ENCODE measurements around the gene DLX4.

Gene DLX4

DNA sequence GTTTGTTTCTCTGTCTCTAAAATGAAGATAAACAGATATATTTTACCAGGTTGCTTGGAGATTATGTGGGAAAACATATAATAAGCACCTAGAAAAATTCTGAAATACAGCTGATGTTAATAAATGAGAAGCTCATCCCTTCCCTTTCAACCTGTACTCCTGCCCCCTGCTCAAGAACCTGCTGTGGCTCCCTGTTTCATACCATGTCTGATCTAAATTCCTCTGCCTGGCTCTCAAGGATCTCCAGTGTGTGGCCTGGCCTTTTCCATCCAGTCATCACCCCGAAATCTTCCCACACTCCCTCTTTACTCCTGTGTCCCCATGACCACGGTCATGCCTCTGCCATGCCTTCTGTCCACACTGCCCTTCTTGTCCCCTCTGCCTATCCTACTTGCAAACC lies 19.4 kb upstream of the DLX4 start:
- FAIRE-seq = no peak

DNA sequence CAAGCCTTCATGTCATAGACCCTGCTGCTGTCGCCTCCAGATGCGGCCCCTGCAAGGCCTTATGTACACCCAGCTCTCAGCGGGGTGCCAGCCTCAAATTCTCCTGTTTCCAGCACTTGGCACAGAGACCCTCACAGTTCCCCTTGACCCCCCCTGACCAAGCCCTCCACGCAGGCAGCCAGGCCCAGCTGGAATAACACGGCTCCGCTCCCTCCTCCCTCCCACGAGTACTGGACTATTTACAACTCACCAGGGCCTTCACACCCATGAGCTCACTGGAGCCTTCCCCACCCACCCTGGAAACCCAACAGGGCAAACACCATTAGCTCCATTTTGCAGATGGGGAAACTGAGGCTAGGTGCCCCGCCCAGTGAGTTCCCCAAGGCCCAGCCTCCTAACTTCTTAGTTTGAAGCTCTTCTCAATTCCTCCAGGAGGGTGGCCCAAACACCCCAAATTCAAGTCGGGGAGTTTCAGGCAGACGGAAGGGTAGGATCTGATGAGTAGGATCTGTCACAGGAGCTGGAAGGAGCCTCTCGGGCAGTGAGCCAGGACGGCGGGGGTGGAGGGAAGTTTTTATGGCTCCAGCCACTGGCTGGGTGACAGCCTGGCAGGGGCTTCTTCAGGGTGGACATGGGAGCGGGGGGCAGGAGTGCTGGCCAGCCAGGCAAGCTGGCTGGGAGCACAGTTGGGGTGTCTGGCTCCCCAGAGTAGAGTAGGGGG lies 17.5 kb upstream of the DLX4 start:
- FAIRE-seq = no peak

DNA sequence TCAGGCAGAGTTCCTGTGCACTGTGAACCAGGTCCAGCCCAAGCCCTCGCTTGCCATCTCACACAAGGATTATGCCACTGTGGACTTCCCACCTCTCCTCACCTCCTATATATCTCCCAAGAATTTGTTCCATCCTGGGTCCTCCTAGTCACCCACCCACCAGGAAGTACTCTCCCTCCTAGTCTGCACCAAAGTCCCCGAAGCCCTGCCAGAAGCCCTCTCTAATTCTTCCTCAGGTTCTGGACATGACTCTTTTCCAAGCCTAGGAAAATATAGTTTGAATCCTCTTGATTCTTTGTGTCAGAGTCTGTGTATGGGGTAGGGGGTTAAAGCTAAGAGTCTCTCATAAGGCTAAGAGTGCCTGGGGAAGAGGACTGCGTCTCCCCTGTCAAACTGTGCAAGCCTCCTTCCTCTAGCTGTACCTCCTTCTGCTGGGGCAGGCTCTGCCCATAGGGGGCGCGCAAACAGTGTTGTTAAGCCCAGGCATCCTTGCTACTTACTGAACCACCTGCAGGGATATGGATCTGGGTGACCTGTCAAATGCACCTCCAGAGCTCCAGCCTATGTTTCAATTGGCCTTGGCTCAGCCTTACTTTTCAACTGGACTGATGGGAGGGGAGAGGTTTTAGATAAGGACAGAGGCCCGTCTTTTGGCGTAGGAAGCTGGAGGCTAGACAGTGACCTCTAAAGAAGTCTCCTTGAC lies 16.6 kb upstream of the DLX4 start:
- FAIRE-seq = peak; percentile 94

DNA sequence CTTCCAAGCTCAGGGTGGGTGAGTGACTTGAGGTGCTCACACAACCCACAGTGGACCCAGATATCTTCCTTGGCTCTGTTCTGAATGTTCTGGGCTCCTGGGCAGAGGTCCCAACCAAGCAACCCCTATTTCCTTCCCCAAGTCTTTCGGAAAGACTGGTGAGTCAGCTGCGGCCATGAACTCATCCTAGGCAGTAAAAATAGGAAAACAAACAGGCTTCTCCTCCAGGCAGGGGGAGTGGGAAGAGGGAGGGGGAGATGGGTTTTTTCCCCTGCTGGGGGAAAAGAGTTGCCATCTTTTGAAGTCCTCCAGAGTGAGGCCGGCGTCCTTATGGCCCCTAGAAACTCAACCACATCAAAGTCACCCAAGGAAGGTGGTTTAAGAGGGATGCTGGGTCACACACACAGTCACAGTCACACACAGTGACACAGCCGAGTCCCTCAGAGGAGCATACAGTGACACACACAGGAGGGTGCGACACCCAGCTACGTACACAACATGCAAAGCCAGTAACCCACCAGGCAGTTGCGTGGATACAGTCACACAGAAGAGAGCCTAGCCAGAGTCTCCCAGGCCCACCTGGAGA lies 16.0 kb upstream of the DLX4 start:
- no peak for FAIRE-seq

DNA sequence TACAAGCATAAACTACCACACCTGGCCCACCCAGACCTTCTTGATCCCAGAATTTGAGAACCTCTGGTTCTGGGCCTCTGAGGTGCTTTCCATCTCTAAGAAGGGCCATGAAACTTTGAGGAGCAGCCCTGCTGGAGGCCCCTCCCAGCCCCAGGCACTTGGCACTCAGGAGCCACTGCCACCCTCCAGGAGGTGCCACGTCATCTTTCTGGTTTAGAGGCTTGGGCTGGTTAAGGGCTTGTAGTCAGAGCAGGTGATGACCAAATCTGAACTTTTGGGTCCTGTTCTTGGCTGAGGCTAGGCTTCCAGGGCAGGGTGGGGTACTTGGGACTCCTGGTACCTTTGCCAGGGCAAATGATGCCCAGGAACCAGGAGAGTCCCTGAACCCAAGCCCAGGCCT lies 13.8 kb upstream of the DLX4 start:
- no peak for FAIRE-seq

DNA sequence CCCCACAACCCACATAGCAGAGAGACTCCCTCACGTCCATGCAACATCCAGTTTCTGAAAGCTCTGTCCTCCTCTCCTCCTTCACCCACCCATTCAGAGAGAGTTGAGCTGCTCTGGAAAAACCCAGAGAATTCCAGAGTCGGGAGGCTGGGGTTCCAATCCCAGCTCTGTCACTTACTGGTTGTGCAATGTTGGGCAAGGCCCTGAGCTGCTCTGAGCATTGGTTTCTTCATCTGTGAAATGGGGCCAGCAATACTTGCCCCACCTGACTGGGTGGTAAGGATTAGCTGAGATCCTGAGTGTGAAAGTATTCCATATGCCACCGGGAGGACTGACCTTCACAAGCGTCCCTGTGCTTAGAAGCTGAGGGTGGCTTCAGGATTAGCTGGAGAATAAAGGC lies 12.2 kb upstream of the DLX4 start:
- FAIRE-seq = no peak

DNA sequence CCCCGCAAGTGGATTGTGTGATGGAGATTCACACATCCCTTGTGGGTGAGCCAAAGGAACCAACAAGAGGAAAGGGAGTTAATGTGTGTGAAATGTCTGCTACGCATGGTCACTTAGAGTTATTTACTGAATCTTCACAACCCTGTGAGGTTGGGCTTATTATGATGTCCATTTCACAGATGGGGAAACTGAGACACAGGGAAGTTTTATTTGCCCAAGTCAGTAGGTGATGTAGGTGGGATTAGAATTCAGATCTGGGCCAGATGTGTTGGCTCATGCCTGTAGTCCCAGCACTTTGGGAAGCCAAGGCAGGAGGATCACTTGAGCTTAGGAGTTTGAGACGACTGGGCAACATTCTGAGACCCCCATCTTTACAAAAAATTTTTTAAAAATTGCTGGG lies 11.6 kb upstream of the DLX4 start:
- FAIRE-seq = no peak

DNA sequence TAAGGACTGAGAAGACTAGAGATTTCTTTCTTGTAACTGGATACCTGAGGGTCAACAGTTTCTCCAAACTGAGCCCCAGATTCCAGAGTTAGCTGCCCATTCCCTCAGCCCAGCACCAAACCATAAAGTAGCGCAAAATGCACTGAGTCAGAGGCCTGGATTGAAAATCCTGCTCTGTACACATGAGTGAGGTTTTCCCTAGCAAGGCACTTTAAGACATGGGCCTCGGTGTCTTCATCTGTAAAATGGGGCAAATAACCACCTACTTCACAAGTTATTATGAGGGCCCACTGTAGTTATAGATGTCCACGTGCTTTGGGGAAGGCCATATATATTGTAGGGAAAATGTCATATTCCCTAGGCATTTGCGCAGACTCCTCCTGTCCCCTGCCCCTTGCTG lies 10.3 kb upstream of the DLX4 start:
- no peak for FAIRE-seq

DNA sequence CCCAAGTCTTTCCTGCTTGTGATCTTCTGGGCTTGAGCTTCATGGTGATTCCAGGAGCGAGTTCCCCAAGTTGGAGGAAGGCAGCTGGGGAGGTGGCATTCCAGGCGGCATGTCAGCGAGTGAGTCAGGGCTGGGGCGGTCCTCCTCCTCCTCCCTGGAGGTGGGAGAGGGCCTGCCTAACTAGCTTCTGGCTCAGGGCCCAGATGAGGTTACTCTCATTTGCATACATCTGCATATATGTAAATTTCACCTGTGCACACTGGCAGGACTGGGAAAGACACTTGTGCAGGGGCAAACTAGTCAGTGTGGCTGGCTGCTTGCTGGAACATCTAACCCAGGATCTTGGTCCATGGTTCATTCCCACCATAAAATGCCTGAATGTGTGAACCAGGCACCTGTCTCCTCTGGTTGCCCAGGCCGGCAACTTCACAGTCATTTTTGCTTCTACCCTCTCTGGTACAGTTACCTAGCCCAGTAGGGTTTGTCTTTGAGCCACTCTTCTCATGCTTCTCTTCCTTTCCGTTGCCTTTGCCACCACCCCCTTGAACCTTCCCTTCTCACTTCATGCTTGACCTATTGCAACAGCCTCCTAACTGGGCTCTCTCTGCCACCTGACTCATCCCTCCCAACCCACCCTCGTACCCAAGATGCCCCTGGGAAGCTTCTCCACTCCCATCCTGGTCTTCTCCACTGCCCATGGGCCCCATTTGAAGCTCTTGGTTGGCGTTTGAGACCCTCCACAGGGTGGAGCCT lies 9.6 kb upstream of the DLX4 start:
- FAIRE-seq = no peak

DNA sequence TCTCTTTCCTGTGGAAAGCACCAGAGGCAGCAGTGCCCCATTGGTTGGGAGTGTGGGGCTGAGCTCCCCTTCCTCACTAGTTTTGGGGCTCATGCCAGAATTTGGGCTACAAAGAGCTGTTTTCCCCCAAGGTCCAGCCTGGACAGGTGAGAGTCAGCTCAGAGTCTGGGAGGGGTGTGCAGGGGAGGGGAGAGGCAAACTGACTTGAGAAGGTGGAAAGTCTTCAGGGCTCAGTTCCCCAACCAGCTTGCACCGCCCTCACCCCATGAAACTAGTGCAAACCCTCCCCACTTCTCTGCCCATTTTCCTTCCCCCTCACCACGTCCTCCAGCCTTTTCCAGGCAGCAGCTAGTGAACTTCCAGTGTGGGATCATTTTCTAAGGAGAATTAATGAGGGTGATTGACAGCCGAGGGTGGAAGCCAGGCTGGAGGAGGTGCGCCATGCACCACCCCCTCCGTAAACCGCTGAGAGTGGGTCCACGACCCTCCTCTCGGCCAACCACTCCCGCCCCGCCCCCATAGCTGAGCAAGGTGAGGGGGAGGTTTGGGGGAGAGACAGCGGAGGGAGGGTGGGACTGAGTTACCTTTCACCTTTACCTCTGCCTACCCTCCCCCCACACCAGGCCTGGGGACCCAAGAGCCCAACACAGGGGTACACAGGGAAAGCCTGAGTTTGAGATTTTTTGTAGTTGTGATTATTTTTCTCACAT lies 6.2 kb upstream of the DLX4 start:
- FAIRE-seq = no peak

DNA sequence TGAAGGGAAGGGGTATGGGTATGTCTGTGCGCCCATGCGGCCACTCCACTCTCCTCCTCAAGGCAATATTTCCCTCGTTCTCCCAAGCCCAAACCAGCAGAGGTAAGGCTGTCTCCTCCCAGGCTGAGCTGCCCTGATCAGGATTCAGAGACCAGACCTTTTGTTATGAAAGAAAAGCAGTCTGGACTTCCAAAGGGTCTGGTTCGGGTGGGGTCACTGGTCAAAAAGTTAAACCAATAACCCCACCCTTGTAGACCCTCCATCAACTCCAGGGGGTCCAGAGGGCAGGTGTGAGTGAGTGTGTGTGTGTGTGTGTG lies 5.7 kb upstream of the DLX4 start:
- no peak for FAIRE-seq

DNA sequence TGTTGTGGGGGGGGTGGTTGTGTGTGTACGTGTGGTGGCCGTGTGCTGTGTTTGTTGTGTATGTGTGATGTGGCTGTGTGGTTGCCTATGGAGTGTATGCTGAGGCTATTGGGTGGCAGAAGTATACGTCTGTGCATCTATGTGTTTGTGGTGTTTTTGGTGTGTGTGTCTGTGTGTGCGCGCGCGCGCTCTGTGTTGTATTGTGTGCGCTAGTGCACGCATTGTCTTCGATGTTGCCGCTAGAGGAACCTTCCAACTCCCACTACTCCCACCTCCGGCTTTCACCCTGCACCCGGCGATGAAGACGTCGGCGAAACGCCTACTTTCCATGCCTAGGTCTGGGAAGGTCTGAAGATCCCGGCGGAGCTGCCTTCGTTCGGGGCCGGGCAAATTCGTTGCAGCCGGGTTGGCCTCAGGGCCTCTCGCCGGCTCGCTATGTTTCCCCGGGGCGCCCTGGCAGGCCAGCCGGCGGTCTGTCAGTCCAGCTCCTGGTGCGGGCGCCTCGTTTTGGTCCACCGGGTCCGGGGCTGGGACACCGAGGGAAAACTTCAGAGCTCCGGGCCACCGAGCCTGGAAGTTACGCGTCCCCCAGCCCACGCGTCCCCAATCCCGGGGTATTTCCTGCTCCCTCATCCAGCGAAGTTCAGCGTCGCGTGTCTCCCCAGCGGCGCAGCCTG lies 5.2 kb upstream of the DLX4 start:
- no peak for FAIRE-seq

DNA sequence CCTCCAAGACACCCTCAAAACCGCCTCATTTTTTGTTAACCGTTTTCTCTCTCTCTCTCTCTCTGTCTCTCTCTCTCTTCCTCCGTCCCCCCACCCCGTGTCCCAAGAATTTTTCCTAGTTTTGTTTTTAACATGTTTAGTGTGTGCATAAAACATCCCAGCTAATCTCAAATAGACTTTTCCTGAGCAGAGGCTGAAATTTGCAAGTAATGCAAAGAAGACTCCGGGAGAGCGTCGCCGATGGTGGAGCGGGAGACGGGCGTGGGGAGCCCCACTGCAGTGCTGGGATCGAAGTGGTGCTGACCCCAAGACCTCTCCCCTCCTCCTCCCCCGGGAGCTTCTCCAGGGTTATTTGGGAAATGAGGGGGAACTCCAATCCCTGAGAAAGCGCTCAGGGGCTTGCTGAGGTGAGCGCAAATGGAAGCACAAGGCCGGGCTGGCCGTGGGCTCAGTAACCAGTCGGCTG lies 4.7 kb upstream of the DLX4 start:
- no peak for FAIRE-seq

DNA sequence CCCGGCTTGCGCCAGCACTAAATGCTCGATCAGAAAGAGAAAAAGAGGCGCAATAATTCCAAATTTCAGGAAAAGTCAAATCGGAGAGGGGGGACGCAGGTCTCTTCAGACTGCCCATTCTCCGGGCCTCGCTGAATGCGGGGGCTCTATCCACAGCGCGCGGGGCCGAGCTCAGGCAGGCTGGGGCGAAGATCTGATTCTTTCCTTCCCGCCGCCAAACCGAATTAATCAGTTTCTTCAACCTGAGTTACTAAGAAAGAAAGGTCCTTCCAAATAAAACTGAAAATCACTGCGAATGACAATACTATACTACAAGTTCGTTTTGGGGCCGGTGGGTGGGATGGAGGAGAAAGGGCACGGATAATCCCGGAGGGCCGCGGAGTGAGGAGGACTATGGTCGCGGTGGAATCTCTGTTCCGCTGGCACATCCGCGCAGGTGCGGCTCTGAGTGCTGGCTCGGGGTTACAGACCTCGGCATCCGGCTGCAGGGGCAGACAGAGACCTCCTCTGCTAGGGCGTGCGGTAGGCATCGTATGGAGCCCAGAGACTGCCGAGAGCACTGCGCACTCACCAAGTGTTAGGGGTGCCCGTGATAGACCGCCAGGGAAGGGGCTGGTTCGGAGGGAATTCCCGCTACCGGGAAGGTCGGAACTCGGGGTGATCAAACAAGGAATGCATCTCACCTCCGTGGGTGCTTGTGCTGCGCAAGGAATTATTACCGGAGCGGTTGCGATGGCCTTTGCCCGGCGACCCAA lies 4.0 kb upstream of the DLX4 start:
- FAIRE-seq = no peak

DNA sequence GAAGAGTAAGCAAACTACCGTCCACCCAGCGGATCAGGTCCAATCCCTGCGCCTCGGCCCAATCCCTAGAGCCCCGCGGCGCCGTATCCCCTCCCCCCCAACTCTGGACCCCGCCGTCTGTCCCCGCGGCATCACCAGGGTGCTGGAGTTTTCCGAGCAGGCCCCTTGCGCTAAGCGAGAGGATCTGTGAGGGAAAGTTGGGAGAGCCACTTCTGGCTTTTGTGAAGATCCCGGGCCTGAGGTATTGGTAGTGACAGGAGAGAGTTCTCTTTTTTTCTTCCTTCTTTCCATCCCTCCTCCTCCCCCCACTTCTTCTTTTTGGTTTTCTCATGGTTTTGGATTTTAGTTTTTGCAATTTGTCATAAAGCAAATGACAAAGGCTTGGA lies 3.5 kb upstream of the DLX4 start:
- no peak for FAIRE-seq

DNA sequence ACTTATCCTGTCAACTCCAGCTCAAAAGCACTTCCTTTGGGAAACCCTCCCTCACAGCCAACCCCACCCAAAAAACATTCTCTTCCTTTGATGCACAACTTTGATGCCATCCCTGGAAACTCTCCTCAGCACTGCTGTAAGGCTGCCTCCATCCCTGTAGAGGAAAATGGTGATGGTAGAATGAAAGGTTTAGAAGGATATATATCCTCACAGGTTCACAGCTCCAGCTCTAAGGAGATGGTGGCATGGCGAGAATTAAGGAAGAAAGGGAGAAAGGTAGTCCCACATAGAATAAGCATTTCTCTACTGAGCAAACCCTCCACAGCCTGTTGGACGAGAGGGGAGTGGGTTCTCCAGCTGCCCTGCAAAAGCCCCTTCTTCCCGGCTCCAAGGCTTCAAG lies 2.2 kb upstream of the DLX4 start:
- no peak for FAIRE-seq

DNA sequence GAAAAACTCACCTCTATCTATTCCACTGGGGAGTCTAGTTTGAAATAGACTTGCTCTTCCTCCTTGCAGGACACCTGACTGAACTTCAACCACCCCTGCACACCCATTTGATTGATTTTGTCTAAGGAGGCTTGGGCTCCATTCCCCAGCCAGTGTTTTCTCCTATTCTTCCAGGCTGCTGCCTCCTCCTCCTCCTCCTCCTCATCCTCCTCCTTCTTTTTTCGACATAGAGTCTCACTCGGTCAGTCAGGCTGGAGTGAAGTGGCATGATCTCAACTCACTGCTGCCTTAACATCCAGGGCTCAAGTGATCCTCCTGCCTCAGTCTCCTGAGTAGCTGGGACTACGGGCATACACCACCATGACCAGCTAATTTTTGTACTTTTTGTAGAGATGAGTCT lies 1.8 kb upstream of the DLX4 start:
- no peak for FAIRE-seq

DNA sequence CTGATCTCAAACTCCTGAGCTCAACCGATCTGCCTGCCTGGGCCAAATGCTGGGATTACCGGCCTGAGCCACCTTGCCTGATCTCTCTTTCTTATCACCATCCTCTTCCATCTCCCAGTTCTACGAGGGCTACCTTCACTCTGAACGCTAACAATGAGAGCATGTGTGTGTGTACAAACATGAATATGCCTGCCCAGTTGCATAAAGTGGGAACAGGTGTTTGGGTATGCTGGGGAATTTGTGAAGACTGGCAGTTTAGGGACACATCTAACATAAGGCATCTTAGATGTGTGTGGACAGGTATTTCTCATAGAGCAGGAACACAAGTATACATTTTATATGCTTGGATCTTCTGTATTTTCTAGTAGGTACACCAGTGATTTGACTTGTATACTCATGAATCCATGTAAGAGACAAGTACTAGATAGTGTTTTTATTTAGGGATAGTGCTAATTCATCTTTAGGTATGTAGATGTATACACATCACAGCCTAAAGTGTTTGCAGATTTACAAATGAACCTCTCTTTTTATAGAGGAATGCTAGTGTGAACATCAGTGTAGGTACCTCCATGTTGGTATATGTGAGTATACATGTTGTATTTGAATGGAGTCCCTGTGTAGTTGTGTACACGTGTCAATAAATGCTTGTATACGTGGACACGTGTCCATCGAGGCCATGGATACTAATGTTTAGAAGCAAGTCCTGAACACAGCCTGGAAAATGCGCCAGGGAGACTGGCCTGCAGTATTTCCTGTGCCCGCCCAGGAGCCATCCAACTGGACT lies 1.2 kb upstream of the DLX4 start:
- no peak for FAIRE-seq

DNA sequence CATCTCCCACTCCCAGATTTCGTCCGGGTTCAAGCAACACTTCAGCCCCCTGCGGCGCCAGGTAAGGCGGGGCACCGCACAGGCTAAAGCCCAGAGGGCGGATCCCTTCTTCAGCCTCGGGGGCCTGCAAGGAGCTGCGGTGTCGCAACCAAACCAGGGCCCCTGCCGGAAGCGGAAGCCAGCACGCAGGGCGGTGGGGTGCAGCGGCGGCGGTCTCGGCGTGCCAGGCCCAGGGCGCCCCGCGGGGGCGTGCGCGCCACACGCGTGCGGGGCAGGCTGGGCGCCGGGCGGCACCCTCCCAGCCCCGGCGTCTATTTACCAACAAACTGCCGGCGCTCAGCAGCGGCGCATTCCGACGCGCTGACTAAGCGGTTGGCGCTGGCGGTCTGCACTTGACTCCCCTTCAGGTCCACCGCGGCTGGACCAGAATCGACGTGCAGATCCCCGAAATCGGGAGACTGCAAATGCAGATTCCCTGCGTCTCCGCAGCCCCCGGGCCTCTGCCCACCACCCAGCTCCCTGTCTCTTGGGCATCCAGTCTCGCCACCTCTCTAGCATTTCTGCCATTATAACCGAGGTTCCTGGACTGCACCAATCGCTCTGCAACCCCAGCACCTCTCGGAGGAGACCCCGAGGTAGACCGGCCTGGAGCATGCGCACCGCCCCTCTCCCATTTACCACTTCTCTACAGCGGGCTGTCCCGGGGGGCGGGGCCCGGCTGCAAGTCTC lies 421 bp upstream of the DLX4 start:
- FAIRE-seq = peak; percentile 90

DNA sequence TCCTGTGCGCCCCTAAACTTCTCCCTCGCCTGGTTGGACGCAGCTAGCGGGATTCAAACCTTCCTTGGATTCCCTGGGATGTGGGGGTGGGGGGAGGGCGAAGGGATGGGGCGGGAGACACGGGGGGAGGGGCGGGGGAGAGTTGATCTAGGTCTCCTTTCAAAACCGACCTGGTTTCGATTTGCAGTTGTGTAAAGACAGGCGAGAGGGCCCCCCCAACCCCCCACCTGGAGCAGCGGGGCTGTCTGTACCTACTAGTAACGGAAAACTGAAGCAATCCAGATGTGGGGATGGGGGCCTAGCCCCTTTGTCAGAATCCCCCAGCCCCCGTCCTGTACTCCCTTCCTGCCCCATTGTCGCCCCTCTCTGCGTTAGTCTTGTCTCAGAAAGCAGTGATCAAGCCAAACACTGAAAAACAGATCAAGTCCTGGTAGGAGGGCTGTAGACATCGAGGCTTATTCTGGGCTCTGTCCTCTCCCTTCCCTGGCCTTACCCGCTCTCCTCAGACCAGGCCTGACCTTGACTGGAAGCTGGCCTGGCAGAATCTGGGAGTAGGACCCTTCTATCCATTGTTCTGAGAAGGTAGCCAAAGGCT lies 902 bp downstream of the DLX4 start:
- FAIRE-seq = no peak
